CD14-positive monocyte (primary cell): ENCODE results near the gene STXBP5. TPM values are rescaled to one million over a fixed set of nuclear protein-coding genes. Genes with fewer than 3 reads are reported as not detected.

ENCODE experiments used
- DNase-seq, 3 donors: peaks; one replicate each; pipeline ENCODE4 v3.0.0-alpha.2; 2011 to 2022
- H2AFZ ChIP-seq: 2 replicates; pipeline ENCODE4 v1.6.0; 2012; ENCODE audit warnings: mild to moderate bottlenecking, low read depth, low read length, inconsistent platforms; ENCODE audit not compliant: insufficient read depth, poor library complexity, severe bottlenecking
- H3K27ac ChIP-seq, 2 donors: 1 replicate in 1 of 2; 2 replicates in 1 of 2; pipeline ENCODE4 v1.5.1; 2012 to 2013; ENCODE audit warnings: low read length in 2 of 2, control low read depth in 1 of 2, inconsistent platforms in 1 of 2, low read depth in 1 of 2, mild to moderate bottlenecking in 1 of 2
- H3K27me3 ChIP-seq, 2 donors: one replicate each; pipeline versions ENCODE4 v1.6.0 to v1.6.1; 2011 to 2013; ENCODE audit warnings: low read length in 2 of 2; ENCODE audit not compliant: control insufficient read depth in 2 of 2, insufficient read depth in 2 of 2
- H3K36me3 ChIP-seq, 2 donors: replicated peaks in 1 of 2; 1 replicate in 1 of 2; 2 replicates in 1 of 2; pipeline versions ENCODE4 v1.5.1 to v1.6.1; 2012 to 2013; ENCODE audit warnings: low read length in 2 of 2, control low read depth in 1 of 2, inconsistent platforms in 1 of 2, mild to moderate bottlenecking in 1 of 2; ENCODE audit not compliant: insufficient read depth in 2 of 2, control insufficient read depth in 1 of 2
- H3K4me1 ChIP-seq, 2 donors: 1 replicate in 1 of 2; 2 replicates in 1 of 2; pipeline versions ENCODE4 v1.5.1 to v1.6.1; 2012 to 2013; ENCODE audit warnings: low read length in 2 of 2, control low read depth in 1 of 2, inconsistent platforms in 1 of 2, mild to moderate bottlenecking in 1 of 2, moderate library complexity in 1 of 2; ENCODE audit not compliant: insufficient read depth in 2 of 2, control insufficient read depth in 1 of 2
- H3K4me2 ChIP-seq: replicated peaks from 2 replicates; pipeline ENCODE3; 2012; ENCODE audit warnings: low read length, moderate library complexity, mild to moderate bottlenecking; ENCODE audit not compliant: poor library complexity, severe bottlenecking; ENCODE audit errors: extremely low read depth
- H3K4me3 ChIP-seq, 3 experiments: fragments of 200-600 bp in 1 of 3; sonication (generic) in 1 of 3; replicated peaks in 1 of 3; 1 replicate in 2 of 3; 2 replicates in 1 of 3; pipeline ENCODE4 v1.5.1; 2011 to 2013; ENCODE audit warnings: low read length in 3 of 3, mild to moderate bottlenecking in 3 of 3, control low read depth in 2 of 3, low read depth in 2 of 3, inconsistent platforms in 1 of 3, moderate library complexity in 1 of 3
- H3K79me2 ChIP-seq: 2 replicates; pipeline ENCODE4 v1.6.0; 2012; ENCODE audit warnings: mild to moderate bottlenecking, control low read depth, inconsistent platforms, low read length, moderate library complexity; ENCODE audit not compliant: insufficient read depth
- H3K9ac ChIP-seq: 2 replicates; pipeline ENCODE4 v1.6.0; 2017; ENCODE audit warnings: low read length, mild to moderate bottlenecking; ENCODE audit not compliant: insufficient read depth, poor library complexity, severe bottlenecking
- H3K9me3 ChIP-seq, 2 donors: replicated peaks in 1 of 2; 1 replicate in 1 of 2; 2 replicates in 1 of 2; pipeline versions ENCODE4 v1.5.1 to v1.6.1; 2012 to 2013; ENCODE audit warnings: low read length in 2 of 2, control low read depth in 1 of 2; ENCODE audit not compliant: control insufficient read depth in 1 of 2, insufficient read depth in 1 of 2
- H4K20me1 ChIP-seq: 2 replicates; pipeline ENCODE4 v1.6.0; 2012; ENCODE audit warnings: mild to moderate bottlenecking, low read length, control low read depth, moderate library complexity; ENCODE audit not compliant: insufficient read depth
- H3K27ac Mint-ChIP-seq, 7 donors: one replicate each; pipeline ENCODE4 v1.8.0; 2020; ENCODE audit warnings: mild to moderate bottlenecking in 7 of 7, mixed read lengths in 7 of 7, moderate library complexity in 6 of 7, inconsistent platforms in 2 of 7
- H3K27me3 Mint-ChIP-seq, 3 donors: one replicate each; pipeline ENCODE4 v1.8.0; 2021 to 2022; ENCODE audit warnings: low read depth in 3 of 3, mild to moderate bottlenecking in 3 of 3, mixed read lengths in 3 of 3, moderate library complexity in 3 of 3, inconsistent platforms in 1 of 3
- H3K36me3 Mint-ChIP-seq, 2 donors: one replicate each; pipeline ENCODE4 v1.8.0; 2020; ENCODE audit warnings: mixed read lengths in 2 of 2, inconsistent platforms in 1 of 2, mild to moderate bottlenecking in 1 of 2
- H3K4me1 Mint-ChIP-seq: one replicate; pipeline ENCODE4 v1.8.0; 2020; ENCODE audit warnings: mild to moderate bottlenecking, mixed read lengths
- H3K4me3 Mint-ChIP-seq, 2 donors: one replicate each; pipeline ENCODE4 v1.8.0; 2020; ENCODE audit warnings: mild to moderate bottlenecking in 2 of 2, mixed read lengths in 2 of 2, moderate library complexity in 1 of 2
- H3K9me3 Mint-ChIP-seq, 7 donors: one replicate each; pipeline ENCODE4 v1.8.0; 2020 to 2022; ENCODE audit warnings: mixed read lengths in 7 of 7, mild to moderate bottlenecking in 6 of 7, moderate library complexity in 6 of 7, inconsistent platforms in 2 of 7
- WGBS: methylation state at CpG from one replicate; pipeline ENCODE4 v1.1.5; 2013; ENCODE audit warnings: missing lambda C conversion rate; ENCODE audit not compliant: insufficient coverage; 5-methylcytosine and 5-hydroxymethylcytosine counted together
- intact Hi-C, 2 donors: fragments of 100-400 bp; cut with micrococcal nuclease; formaldehyde crosslinking; loops; one replicate each; pipeline versions ENCODE4 v1.15.0 to v1.15.1; 2023
- polyA plus RNA-seq, 3 donors: library from polyadenylated mRNA; depleted of rRNA in 1 of 3; unstranded in 2 of 3; stranded (reverse) in 1 of 3; fragments of 300-500 nt in 2 of 3; fragments of >200 nt in 1 of 3; fragmentation: Illumina TruSeq in 2 of 3; gene quantifications; 1 replicate in 2 of 3; 2 replicates in 1 of 3; pipeline ENCODE4 v1.2.3, GENCODE V29; 2012 to 2021
- TF ChIP-seq, protein P1 (sequence below): fragments of 200-600 bp; IDR thresholded peaks from one replicate; pipeline ENCODE4 v1.8.0; 2022; ENCODE audit warnings: antibody characterized with exemption, mild to moderate bottlenecking

Gene STXBP5
- polyA plus RNA-seq, 3 donors, result 1.5 to 8.8 (median 2.0) TPM

DNA sequence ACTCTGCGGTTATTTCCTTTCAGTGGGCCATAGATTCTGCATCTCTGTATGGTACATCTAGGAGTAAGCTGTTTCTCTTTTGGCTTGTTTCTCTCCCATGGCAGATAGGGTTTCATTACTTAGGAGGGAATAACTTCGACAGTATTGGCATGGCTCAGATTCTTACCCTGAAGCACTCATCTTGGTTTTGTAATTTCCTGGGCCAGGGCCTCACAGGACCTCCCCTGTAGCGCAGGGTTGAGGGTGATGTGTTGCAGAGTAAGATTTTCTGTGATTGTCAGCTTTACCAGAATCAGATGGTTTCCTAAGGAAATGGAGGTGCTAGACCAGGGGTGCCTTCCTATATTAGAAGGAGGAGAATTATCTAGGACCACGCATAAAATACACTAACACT is 78.3 kb downstream of the STXBP5 start:
- peak overlapping the region in 2 of 7 donors; percentile 69 to 73 for H3K27ac Mint-ChIP-seq
- Histone ChIP-seq H3K27ac (no peak overlapping the region), H3K9me3 (no peaks in the 10 kb centered on the region), H3K4me1 (peaks cover 4 to 11% of the 10 kb centered on the region in 2 donors), H4K20me1 (no peaks in the 10 kb centered on the region), H3K4me2 (no peak overlapping the region), H3K79me2 (no peaks in the 10 kb centered on the region), H3K27me3 (no peaks in the 10 kb centered on the region), H3K36me3 (peaks cover 13 to 29% of the 10 kb centered on the region in 2 donors), H3K4me3 (no peak overlapping the region), H2AFZ (no peak overlapping the region), H3K9ac (no peak overlapping the region)
- peaks cover 29 to 30% of the 10 kb centered on the region in 2 donors for H3K36me3 Mint-ChIP-seq
- no peak for DNase-seq
- no peaks in the 10 kb centered on the region for H3K9me3 Mint-ChIP-seq
- 77% methylated on average over 3 of the region's 4 CpGs for WGBS
- H3K27me3 Mint-ChIP-seq, result no peaks in the 10 kb centered on the region
- TF ChIP-seq, protein P1, sequence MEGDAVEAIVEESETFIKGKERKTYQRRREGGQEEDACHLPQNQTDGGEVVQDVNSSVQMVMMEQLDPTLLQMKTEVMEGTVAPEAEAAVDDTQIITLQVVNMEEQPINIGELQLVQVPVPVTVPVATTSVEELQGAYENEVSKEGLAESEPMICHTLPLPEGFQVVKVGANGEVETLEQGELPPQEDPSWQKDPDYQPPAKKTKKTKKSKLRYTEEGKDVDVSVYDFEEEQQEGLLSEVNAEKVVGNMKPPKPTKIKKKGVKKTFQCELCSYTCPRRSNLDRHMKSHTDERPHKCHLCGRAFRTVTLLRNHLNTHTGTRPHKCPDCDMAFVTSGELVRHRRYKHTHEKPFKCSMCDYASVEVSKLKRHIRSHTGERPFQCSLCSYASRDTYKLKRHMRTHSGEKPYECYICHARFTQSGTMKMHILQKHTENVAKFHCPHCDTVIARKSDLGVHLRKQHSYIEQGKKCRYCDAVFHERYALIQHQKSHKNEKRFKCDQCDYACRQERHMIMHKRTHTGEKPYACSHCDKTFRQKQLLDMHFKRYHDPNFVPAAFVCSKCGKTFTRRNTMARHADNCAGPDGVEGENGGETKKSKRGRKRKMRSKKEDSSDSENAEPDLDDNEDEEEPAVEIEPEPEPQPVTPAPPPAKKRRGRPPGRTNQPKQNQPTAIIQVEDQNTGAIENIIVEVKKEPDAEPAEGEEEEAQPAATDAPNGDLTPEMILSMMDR, result no peak
- intact Hi-C loops, result no loop called here
- peaks cover 23% of the 10 kb centered on the region for H3K4me1 Mint-ChIP-seq
- no peak overlapping the region for H3K4me3 Mint-ChIP-seq

- Histone ChIP-seq H4K20me1 (no peaks in the 10 kb centered on the region), H3K27me3 (no peaks in the 10 kb centered on the region), H3K27ac (peak overlapping the region in 1 of 2 donors; percentile 45), H3K36me3 (peaks cover 13 to 20% of the 10 kb centered on the region in 2 donors), H3K4me2 (no peak overlapping the region), H3K9me3 (no peaks in the 10 kb centered on the region), H3K4me3 (no peak overlapping the region), H3K4me1 (peaks cover 4 to 11% of the 10 kb centered on the region in 2 donors), H3K79me2 (no peaks in the 10 kb centered on the region), H2AFZ (no peak overlapping the region), H3K9ac (no peak overlapping the region)
- intact Hi-C loops, result no loop called here
- WGBS, result 48% methylated on average over 4 of the region's 5 CpGs
- H3K27me3 Mint-ChIP-seq, result no peaks in the 10 kb centered on the region
- peaks cover 25 to 27% of the 10 kb centered on the region in 2 donors for H3K36me3 Mint-ChIP-seq
- TF ChIP-seq, protein P1, result no peak
- peak overlapping the region in 1 of 7 donors; percentile 21 for H3K27ac Mint-ChIP-seq
- no peak overlapping the region for H3K4me3 Mint-ChIP-seq
- peaks cover 31% of the 10 kb centered on the region for H3K4me1 Mint-ChIP-seq
- H3K9me3 Mint-ChIP-seq, result no peaks in the 10 kb centered on the region
- no peak for DNase-seq
Measured at GRCh38 chr6:147283460-147283859, 79.2 kb downstream of the STXBP5 start.
